Measurements from ENCODE around the gene SLC6A18.

The SLC6A18 gene

DNA sequence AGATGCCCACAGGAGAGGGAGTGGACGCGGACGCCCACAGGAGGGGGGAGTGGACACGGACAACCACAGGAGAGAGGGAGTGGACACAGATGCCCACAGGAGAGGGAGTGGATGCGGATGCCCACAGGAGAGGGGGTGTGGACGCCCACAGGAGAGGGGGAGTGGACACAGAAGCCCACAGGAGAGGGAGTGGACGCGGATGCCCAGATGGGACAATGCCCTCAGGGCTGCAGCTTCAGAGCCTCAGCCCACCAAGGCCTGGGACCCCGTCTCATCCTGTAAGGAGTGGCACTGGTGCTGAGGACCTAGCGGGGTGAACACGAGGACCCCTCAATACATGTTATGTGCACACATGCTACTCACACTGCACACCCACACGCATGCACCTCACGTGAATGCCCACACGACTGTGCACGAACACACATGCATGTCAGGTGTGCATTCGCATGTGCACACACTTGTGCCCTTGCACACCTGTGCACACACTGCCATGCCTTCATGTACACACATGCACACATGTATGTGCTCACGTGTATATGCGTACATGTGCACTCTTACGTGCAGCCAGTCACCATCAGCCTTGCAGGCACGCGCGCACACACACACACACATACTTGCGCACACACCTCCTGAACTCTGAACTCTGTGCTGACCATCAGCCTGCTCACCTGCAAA, 34.8 kb downstream of the SLC6A18 start:
- ChIA-PET POLR2A (no interaction called here), CTCF (no interaction called here)
- DNase-seq (ENCODE audit: extremely low spot score), result no peak
- TF ChIP-seq BHLHE40 (IDR thresholded peaks at IDR 0.05; ENCODE audit: borderline replicate concordance), result no peak
- no peak for TF ChIP-seq FOXM1 (IDR thresholded peaks at IDR 0.05; ENCODE audit: borderline replicate concordance)

DNA sequence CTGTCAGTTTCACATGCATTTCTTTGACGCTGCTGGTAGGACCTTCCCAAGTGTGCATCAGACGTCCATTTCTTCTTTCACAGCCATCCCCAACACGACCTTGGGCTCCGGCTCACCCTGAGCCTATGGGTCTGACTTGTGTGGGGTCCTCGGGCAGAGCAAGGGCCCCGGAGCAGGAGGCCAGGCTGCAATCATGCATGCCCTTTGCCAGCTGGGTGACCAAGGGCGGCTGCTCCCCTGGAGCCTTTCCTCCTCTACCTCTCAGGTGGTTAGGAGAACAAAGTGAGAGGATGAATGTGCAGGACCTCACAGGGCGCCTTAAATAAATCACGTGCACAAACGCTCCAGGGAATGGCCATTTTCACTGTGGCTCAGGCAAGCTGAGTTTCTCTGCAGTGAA, 36.5 kb downstream of the SLC6A18 start:
- TF ChIP-seq PKNOX1 (IDR thresholded peaks at IDR 0.05) (no peak), FOXK2 (IDR thresholded peaks at IDR 0.05) (no peak), TARDBP (IDR thresholded peaks at IDR 0.05) (no peak)
- ChIA-PET POLR2A (interaction anchor here (0.6 kb wide), 1 partner anchor 65 kb away, joined by 3 read pairs; no protein-coding TSS in a partner anchor), CTCF (no interaction called here)
- no peak for DNase-seq (ENCODE audit: extremely low spot score)

- ChIA-PET POLR2A (interaction anchor here (0.6 kb wide), 1 partner anchor 64 kb away, joined by 3 read pairs; no protein-coding TSS in a partner anchor), CTCF (no interaction called here)
- TF ChIP-seq CTBP1 (IDR thresholded peaks at IDR 0.05; ENCODE audit: borderline replicate concordance), result no peak
- no peak for TF ChIP-seq FOXK2 (IDR thresholded peaks at IDR 0.05)
- no peak for TF ChIP-seq HDGF (IDR thresholded peaks at IDR 0.05; ENCODE audit: borderline replicate concordance)
- no peak for TF ChIP-seq TARDBP (IDR thresholded peaks at IDR 0.05)
- TF ChIP-seq ELF4 (IDR thresholded peaks at IDR 0.05), result no peak
- no peak for TF ChIP-seq NFRKB (IDR thresholded peaks at IDR 0.05)
- no peak for TF ChIP-seq PKNOX1 (IDR thresholded peaks at IDR 0.05)
- no peak for TF ChIP-seq LEF1 (IDR thresholded peaks at IDR 0.05; ENCODE audit: borderline replicate concordance)
- no peak for TF ChIP-seq FOXM1 (IDR thresholded peaks at IDR 0.05; ENCODE audit: borderline replicate concordance)
- TF ChIP-seq BHLHE40 (IDR thresholded peaks at IDR 0.05; ENCODE audit: borderline replicate concordance), result no peak
- TF ChIP-seq ZNF384 (IDR thresholded peaks at IDR 0.05), result no peak
- TF ChIP-seq SUZ12 (IDR thresholded peaks at IDR 0.05), result no peak
- no peak for TF ChIP-seq ARNT (IDR thresholded peaks at IDR 0.05)
- no peak for TF ChIP-seq L3MBTL2 (conservative IDR thresholded peaks at IDR 0.05)
- no peak for TF ChIP-seq SP1 (IDR thresholded peaks at IDR 0.05)
Measured at GRCh38 chr5:1262381-1262780, 37.2 kb downstream of the SLC6A18 start.

DNA sequence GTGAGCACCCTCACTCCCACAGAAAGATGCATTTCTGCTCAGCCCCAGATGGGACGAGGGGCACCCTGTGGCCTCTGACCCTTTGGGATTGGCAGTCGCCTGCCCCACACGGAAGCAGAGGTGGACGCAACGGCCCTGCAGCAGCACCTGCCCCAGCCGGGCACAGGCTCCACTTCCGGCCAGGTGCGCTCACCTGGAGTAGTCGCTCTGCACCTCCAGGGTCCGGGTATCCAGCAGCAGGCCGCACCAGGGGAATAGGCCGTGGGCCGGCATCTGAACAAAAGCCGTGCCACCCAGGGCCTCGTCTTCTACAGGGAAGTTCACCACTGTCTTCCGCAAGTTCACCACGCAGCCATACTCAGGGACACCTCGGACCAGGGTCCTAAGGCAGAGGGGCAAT, 39.0 kb downstream of the SLC6A18 start:
- no peak for DNase-seq (ENCODE audit: extremely low spot score)
- TF ChIP-seq ZNF384 (IDR thresholded peaks at IDR 0.05) (no peak), SP1 (IDR thresholded peaks at IDR 0.05) (no peak), NFRKB (IDR thresholded peaks at IDR 0.05) (no peak), TARDBP (IDR thresholded peaks at IDR 0.05) (no peak), ARNT (IDR thresholded peaks at IDR 0.05) (no peak), PKNOX1 (IDR thresholded peaks at IDR 0.05) (no peak), L3MBTL2 (conservative IDR thresholded peaks at IDR 0.05) (no peak), SUZ12 (IDR thresholded peaks at IDR 0.05) (no peak), BHLHE40 (IDR thresholded peaks at IDR 0.05; ENCODE audit: borderline replicate concordance) (no peak), FOXK2 (IDR thresholded peaks at IDR 0.05) (no peak), ELF4 (IDR thresholded peaks at IDR 0.05) (no peak), FOXM1 (IDR thresholded peaks at IDR 0.05; ENCODE audit: borderline replicate concordance) (no peak), LEF1 (IDR thresholded peaks at IDR 0.05; ENCODE audit: borderline replicate concordance) (no peak), FOXA1 (IDR thresholded peaks at IDR 0.05) (no peak), HDGF (IDR thresholded peaks at IDR 0.05; ENCODE audit: borderline replicate concordance) (no peak), CTBP1 (IDR thresholded peaks at IDR 0.05; ENCODE audit: borderline replicate concordance) (no peak)
- CTCF ChIA-PET, result no interaction called here
- POLR2A ChIA-PET, result no interaction called here

More at GRCh38 chr5:1262381-1262780, 37.2 kb downstream of the SLC6A18 start:
- no peak for DNase-seq (ENCODE audit: extremely low spot score)

GRCh38 chr5:1265026-1265425, 39.8 kb downstream of the SLC6A18 start:
- no peak for DNase-seq (ENCODE audit: extremely low spot score)
- ChIA-PET POLR2A (no interaction called here), CTCF (no interaction called here)
- TF ChIP-seq SUZ12 (IDR thresholded peaks at IDR 0.05) (no peak), ELF4 (IDR thresholded peaks at IDR 0.05) (no peak), FOXM1 (IDR thresholded peaks at IDR 0.05; ENCODE audit: borderline replicate concordance) (no peak), PKNOX1 (IDR thresholded peaks at IDR 0.05) (no peak), FOXA1 (IDR thresholded peaks at IDR 0.05) (no peak), TARDBP (IDR thresholded peaks at IDR 0.05) (no peak), CTBP1 (IDR thresholded peaks at IDR 0.05; ENCODE audit: borderline replicate concordance) (no peak), NFRKB (IDR thresholded peaks at IDR 0.05) (no peak), FOXK2 (IDR thresholded peaks at IDR 0.05) (no peak), LEF1 (IDR thresholded peaks at IDR 0.05; ENCODE audit: borderline replicate concordance) (no peak), ZNF384 (IDR thresholded peaks at IDR 0.05) (no peak), HDGF (IDR thresholded peaks at IDR 0.05; ENCODE audit: borderline replicate concordance) (no peak), ARNT (IDR thresholded peaks at IDR 0.05) (no peak), BHLHE40 (IDR thresholded peaks at IDR 0.05; ENCODE audit: borderline replicate concordance) (no peak), L3MBTL2 (conservative IDR thresholded peaks at IDR 0.05) (no peak)
